Medulla oblongata (tissue), 1 donor: ENCODE data around the gene MKKS.

Source experiments
- DNase-seq: peaks from one replicate; pipeline ENCODE4 v3.0.0-alpha.2; 2015; ENCODE audit errors: extremely low spot score

Gene MKKS

GRCh38 chr20:10368702-10369041 lies 65.3 kb downstream of the MKKS start:
- DNase-seq = no peak

DNA sequence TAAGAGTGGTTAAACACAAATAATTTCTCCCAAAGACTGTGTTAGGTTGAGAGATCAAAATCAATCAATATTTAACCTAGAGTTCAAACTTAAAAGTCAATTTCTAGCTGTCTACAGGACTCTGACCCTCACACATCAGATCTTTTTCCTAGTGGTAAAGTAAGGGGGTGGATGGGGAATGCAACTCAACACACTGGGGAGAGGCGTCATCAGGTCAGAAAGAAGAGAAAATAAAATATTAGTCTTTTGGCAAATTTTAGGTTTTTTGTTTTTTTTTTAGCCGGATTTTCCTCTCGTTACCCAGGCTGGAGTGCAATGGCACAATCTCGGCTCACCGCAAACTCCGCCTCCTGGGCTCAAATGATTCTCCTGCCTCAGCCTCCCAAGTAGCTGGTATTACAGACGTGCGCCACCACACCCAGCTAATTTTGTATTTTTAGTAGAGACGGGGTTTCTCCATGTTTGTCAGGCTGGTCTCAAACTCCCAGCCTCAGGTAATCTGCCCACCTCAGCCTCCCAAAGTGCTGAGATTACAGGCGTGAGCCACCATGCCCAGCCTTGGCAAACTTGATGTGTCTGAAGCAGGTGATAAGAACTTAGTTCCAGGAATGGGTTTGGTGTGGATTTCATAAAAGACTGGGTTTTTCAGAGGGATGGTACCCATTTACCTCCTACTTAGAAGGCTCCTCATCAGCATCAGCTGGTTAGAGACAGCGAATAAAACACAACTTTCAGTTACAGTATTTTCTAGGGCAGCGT lies 65.9 kb downstream of the MKKS start:
- DNase-seq = no peak

DNA sequence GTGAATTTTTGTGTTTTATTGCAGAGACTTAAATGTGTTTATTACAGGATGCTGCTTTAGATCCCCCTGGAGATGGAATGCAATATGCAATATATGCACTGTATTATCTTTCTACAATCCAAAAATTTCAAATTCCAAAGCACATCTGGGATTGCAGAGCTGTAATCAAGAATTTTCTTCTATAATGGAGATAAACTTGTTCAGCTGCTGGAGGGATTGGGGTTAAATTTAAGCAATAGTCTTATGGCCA lies 66.4 kb downstream of the MKKS start:
- DNase-seq = no peak

DNA sequence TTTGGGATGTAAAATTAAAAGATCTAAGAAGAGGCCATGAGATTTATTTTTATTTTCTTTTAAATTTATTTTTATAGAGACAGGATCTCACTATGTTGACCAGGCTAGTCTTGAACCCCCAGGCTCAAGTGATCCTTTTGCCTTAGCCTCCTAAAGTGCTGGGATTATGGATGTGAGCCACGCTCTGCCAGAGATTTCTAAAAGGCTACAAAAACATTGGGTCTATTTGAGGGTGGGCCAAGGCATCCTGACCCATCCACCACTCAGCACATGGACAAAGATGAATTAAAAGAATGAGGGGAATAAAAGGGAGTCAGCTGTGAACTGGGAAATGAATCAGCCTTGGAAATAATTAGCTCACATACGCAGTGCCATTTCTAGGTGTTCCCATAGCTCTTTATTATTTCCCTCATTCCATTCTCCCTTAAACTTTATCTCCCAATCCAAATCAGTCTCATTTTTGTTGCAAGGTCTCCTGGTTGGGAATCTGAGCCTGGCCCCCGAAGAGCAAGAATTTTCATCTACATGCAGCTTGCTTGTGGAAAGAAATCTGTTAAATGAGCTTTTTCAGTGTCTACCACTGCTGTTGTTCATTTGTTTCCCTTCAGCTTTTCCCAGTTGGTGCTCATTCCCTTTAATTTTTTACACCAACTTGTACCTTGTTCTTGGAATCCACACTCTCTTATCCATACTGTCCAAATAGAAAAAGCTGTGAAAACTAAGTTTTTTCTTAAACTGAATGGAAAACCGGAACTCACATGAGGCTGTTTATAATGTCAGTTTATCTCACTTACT lies 66.9 kb downstream of the MKKS start:
- DNase-seq = no peak

- no peak for DNase-seq
These were observed 71.3 kb downstream of the MKKS start for GRCh38 chr20:10362674-10363073.

GRCh38 chr20:10360878-10361277 lies 73.1 kb downstream of the MKKS start:
- no peak for DNase-seq

DNA sequence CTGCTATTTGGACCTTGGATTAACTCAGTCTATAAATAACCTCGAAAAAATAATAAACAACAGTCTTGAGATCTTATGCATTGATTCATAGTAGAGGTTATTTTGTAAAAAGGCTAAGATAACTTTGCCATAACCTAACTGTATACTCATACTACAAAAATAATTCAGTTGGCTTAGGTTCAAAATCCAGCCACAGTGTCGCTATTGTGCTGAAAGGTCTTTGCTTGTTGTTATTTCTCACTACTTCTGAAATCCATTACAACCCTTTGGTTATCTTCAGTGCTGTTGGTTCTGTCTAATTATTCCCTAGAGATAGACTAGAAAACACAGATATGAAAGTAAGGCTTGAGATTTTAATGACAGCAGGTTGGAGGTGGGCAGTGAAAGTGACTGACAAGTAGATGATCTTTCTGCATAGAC lies 74.4 kb downstream of the MKKS start:
- no peak for DNase-seq

- no peak for DNase-seq
These were observed 76.0 kb downstream of the MKKS start for GRCh38 chr20:10357974-10358373.

DNA sequence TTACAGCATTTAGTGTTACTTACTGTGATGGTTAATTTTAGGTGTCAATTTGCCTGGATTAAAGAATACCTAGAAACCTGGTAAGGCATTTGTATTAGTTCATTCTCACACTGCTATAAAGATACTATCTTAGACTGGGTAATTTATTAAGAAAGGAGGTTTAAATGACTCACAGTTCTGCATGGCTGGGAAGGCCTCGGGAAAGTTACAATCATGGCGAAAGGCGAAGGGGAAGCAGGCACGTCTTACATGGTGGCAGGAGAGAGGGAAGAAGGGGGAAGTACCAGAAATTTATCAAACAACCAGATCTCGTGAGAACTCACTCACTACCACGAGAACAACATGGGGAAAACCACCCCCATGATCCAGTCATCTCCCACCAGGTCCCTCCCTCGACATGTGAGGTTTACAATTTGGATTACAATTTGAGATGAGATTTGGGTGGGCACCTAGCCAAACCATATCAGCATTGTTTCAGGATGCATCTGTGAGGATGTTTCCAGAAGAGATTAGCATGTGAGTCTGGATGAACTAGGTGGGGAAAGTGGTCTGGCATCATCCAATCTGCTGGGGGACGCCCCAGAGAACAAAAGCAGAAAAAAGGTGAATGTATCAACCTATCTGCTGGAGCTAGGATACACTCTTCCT lies 76.8 kb downstream of the MKKS start:
- no peak for DNase-seq

- no peak for DNase-seq
These were observed 77.4 kb downstream of the MKKS start for GRCh38 chr20:10356628-10357027.

DNA sequence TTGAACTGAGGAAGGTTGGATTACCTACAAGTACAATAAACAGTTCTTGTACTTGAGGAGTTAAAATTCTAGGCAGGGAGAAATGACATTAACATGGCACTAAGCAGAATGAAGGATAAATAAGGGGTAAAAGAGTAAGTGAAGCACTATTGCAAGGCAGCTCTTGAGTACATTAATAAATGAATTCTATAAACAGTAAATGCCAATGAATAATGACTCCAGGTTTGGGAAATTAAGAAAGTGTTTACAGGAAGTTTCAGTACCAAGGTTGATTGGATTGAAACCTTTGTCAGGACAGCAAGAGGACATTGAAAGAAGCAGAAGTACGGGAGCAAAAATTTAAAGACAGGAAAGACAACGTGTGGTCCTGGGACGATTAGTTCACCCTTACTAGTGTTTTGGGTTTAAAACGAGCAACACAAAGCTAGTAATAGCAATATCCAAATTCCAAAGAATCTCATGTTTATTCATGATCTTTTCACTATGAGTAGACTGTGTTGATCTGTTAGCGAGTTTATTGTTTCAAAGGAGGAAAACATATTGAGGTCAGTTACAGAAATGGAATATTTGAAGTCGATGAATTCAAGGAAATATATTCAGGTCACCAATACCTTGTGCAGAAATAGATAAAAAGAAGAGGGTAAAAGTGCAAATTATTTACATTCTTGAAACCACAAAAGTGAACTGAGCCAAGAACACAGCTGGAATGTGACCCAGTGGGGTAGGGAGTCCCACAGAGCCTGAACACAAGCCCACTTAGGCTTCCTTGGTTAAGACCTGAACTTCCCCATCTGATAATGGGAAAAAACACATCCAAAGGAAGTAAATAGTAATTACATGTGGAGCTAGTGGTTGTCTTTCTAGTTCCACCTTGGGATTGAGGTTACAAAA lies 80.8 kb downstream of the MKKS start:
- no peak for DNase-seq
